BJ (cell line): Measurements from ENCODE around the gene PHRF1. TPM values are rescaled to one million over a fixed set of nuclear protein-coding genes. Genes with fewer than 3 reads are reported as not detected.

Source experiments
- CTCF ChIA-PET: fragments of 350-600 bp; formaldehyde crosslinking; extraction: SDS; loops from one replicate; lab custom pipeline; 2021; ENCODE audit warnings: antibody characterized with exemption, inconsistent platforms; lab: Yijun Ruan, JAX
- POLR2A ChIA-PET: fragments of 300-600 bp; sonication (Branson Sonifier 250); formaldehyde crosslinking; extraction: SDS; loops from one replicate; lab custom pipeline; 2021; ENCODE audit warnings: antibody characterized with exemption; lab: Charles Lee
- DNase-seq: peaks from one replicate; pipeline ENCODE4 v3.0.0-alpha.2; 2011; ENCODE audit warnings: low read depth
- H3K27me3 ChIP-seq: 2 replicates; pipeline ENCODE4 v1.6.0; 2011; ENCODE audit warnings: low read length; ENCODE audit not compliant: control insufficient read depth, insufficient read depth
- H3K36me3 ChIP-seq: 2 replicates; pipeline ENCODE4 v1.5.1; 2011; ENCODE audit warnings: low read length; ENCODE audit not compliant: control insufficient read depth, insufficient read depth
- H3K4me3 ChIP-seq: 2 replicates; pipeline ENCODE4 v1.5.1; 2011; ENCODE audit warnings: low read depth, mild to moderate bottlenecking, control low read depth, low read length
- polyA plus RNA-seq: library from polyadenylated mRNA; depleted of rRNA; stranded (reverse); fragments of >200 nt; gene quantifications from 2 replicates; pipeline ENCODE4 v1.2.3, GENCODE V29; 2011
- TF ChIP-seq, protein P1 (sequence below): IDR thresholded peaks from 2 replicates; pipeline ENCODE4 v1.5.1; 2011; ENCODE audit warnings: low read depth, mild to moderate bottlenecking, control low read depth, inconsistent platforms, low read length, moderate library complexity; ENCODE audit not compliant: insufficient read depth

Gene PHRF1
- polyA plus RNA-seq, 1 experiment = 10.7 TPM

DNA sequence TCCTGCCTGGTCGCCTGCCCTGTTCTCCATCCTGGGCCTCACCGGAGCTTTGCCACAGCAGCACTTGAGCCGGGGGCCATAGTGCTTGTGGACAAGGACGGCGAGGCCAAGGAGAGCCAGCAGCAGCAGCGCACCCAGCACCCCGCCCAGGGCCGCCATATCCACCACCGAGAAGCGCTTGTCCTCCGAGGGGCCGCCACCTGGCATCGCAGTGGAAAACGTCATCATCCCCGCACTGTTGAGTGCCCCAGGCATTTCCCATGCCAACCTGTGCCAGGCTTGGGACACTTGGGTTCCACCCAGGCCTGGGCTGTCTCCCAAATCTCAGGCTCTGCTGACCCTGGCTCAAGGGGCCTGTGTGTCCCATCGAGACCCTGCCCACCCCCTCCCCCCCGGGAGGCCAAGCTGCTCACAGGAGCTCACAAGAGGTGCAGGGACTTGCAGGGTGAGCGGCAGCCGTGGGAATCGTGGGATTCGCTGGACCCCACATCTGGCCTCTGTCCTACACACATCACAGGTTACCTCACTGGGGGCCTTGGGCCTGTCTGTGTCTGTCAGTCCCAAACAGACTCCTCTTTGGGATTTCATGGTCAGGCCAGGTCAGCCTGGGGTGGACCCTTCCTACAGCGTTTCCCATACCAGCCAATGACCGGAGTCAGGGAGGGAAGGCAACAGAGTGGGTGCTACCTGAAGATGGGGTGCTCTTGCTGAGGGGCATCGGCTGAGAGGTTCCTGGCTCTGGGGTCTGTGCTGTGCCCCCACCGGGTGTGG lies 41.8 kb downstream of the PHRF1 start:
- POLR2A ChIA-PET = interaction anchor here (0.6 kb wide), 1 partner anchor 89 kb away, joined by 10 read pairs; no protein-coding TSS in a partner anchor
- Histone ChIP-seq H3K27me3 (no peaks in the 10 kb centered on the region), H3K4me3 (no peak overlapping the region), H3K36me3 (peaks cover 12% of the 10 kb centered on the region)
- CTCF ChIA-PET = no interaction called here
- DNase-seq = no peak
- TF ChIP-seq, protein P1, sequence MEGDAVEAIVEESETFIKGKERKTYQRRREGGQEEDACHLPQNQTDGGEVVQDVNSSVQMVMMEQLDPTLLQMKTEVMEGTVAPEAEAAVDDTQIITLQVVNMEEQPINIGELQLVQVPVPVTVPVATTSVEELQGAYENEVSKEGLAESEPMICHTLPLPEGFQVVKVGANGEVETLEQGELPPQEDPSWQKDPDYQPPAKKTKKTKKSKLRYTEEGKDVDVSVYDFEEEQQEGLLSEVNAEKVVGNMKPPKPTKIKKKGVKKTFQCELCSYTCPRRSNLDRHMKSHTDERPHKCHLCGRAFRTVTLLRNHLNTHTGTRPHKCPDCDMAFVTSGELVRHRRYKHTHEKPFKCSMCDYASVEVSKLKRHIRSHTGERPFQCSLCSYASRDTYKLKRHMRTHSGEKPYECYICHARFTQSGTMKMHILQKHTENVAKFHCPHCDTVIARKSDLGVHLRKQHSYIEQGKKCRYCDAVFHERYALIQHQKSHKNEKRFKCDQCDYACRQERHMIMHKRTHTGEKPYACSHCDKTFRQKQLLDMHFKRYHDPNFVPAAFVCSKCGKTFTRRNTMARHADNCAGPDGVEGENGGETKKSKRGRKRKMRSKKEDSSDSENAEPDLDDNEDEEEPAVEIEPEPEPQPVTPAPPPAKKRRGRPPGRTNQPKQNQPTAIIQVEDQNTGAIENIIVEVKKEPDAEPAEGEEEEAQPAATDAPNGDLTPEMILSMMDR = no peak

DNA sequence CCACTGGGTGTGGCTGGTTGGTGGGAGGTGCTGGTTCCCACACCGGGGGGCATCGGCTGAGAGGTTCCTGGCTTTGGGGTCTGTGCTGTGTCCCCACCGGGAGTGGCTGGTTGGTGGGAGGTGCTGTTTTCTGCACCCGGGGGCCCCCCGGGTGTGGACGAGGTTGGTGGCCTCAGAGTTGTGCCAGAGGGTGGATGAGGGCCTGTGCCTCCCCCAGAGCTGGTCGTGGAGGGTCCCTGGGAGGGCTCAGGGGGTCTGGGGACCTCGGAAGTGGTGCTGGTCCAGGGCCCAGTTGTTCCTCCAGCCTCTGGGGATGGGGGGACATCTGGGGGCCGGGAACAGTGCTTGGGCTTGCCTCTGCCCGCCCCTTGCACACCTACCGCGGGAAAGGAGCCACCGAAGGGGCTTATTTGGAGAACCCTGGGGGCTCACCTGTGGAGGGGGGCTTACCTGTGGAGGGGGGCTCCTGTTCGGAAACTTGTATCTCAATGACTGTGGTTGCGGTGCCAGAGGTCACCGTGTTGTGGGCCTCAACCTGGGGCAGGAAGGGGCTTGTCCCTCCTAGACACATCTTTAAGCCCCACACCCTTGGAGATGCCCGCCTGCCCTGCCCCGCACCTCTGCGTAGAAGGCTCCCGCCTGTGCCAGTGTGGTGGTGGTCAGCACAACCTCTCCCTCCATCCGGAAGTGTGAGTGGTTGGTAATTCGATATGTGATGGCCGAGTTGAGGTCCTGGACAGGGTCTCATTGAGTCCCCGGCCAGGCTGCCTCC lies 42.8 kb downstream of the PHRF1 start:
- TF ChIP-seq, protein P1 = no peak
- Histone ChIP-seq H3K27me3 (no peaks in the 10 kb centered on the region), H3K36me3 (peaks cover 7% of the 10 kb centered on the region), H3K4me3 (no peak overlapping the region)
- POLR2A ChIA-PET = no interaction called here
- CTCF ChIA-PET = no interaction called here
- DNase-seq = no peak

DNA sequence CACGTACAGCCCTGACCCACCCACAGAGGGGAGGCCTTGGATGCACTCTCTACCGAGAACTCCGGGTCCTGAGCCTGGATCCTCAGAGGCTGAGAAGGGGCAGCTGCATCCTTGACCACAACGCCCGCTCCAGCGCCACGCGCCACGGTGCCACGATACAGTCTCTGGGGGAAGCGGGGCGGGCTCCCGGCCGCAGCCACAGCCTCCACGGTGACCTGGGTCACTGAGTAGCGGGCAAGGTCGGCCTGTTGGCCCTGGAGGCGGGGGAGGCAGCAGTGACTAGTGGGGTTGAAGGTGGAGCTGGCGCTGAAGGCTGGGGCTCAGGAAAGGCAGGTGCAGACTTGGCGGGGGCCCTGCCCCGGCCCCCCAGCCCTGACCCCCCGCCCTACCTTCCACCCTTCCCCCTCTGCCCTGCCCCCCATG lies 43.4 kb downstream of the PHRF1 start:
- no peak overlapping the region for H3K4me3 ChIP-seq
- TF ChIP-seq, protein P1 = no peak
- ChIA-PET CTCF (no interaction called here), POLR2A (no interaction called here)
- no peaks in the 10 kb centered on the region for H3K27me3 ChIP-seq
- H3K36me3 ChIP-seq = peaks cover 6% of the 10 kb centered on the region
- no peak for DNase-seq

DNA sequence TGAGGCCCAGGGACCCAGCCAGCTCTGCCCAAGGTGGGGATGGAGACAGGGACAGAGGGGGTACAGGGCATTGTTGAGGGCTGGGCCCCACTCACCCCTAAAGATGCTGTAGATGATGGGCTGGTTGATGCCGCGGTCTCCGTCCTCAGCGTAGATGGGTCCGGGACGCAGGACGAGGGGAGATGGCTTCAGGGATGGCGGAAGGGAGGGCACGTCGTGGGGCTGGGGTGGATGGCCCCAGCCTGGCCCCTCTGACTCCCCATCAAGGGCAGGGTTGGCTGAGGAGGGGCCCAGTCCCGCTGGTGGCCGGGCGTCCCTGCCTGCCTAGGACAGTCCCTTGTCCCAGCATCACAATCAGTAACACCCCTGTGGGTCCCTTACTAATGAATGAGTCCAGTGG lies 43.9 kb downstream of the PHRF1 start:
- POLR2A ChIA-PET = no interaction called here
- Histone ChIP-seq H3K4me3 (no peak overlapping the region), H3K36me3 (peaks cover 6% of the 10 kb centered on the region), H3K27me3 (no peaks in the 10 kb centered on the region)
- TF ChIP-seq, protein P1 = no peak
- CTCF ChIA-PET = no interaction called here
- no peak for DNase-seq
